ENCODE measurements around the gene ZNF469.

The ZNF469 gene

DNA sequence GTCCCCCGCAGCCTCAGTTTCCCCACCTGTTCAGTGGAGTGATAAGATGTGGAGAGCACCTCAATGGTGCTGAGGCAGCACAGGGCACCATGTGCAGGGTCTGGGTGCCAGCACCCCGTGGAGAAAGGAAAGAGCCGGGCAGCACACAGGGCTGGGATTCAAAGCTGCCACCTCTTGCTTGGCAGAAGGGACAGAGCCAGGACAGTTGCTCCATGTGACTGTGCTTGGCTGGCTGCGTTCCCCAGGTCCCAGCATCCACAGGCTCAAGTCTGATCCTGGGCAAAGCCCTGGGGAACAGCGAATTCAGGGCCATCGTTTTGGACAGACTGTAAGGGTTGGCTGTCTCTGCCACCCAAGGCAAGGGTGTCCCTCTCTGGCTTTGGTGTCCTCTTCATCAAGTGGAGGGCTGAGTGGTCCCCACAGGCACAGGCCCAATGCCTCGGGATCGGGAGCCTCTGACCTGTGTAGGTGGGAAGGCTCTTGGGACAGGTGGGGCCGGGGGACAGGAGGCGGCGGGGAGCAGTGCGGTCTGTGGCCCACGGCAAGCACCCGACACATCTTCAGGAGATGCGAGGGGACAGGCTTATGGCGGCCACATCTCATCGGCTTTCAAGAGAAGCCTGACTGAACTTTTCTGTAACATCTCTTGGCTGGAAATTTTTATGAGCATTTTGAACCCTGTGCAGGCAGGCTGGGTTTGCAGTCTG lies 8.5 kb downstream of the ZNF469 start:
- DNase-seq (ENCODE audit: low read depth in 2 of 2) = no peak

- no peak for DNase-seq (ENCODE audit: low read depth in 2 of 2)
Observed at GRCh38 chr16:88392111-88392510, 9.4 kb downstream of the ZNF469 start.

DNA sequence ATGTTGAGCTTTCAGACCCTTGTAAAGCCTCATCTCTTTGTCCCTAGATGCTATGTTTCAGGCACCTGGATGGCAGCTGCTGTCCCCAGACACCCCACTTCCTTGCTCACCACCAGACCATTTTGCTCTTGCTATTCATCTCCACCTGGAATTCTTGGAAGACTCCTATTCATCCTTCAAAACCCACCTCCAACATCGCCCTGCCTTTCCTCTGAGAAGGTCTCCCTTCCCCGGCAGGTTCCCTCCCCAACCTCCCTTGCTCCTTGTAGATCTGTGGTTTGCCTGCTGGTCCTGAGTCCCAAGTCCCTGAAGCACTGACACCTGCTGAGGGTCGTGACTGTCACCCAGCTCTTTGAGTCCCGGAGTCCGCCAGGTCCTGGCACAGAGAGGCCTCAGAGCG lies 9.9 kb downstream of the ZNF469 start:
- DNase-seq (ENCODE audit: low read depth in 2 of 2) = no peak

DNA sequence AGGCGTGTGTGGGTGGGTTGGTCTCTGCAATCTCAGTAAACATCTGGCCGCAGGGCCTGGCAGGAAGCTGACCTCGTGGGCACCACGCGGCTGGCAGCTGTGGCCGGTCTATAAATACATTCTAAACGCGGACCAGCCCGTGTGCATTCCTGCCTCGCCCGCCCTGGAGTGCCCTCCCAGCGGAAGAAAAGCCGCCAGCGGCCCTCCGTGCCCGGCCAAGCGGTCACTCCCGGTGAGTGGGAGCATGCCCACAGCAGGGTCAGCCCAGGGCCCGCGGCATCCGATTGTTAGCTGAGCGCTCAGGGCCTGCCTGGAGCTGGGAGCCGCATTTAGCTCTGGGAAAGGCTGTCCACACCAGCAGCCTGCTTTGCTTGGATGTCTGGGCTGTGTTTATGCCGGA lies 10.3 kb downstream of the ZNF469 start:
- no peak for DNase-seq (ENCODE audit: low read depth in 2 of 2)

DNA sequence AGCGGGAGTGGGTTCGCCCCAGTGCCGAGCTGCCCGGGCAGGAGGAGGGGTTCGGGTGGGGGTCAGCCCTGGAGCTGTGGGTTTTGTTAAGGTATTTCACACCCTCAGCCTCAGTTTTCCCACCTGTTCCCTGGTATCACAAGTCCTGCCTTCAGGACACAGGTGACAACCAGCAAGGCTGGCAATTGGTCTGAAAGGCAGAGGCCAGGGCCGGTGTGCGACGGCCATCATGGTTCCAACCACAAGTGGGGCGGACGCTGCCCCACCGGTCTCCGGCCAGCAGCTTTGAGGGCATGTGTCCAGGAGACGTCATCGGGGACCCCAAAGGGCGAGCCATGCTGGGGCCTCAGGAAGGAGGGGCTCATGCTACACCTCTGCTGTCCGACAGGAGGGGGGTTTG lies 10.8 kb downstream of the ZNF469 start:
- DNase-seq (ENCODE audit: low read depth in 2 of 2) = no peak

- no peak for DNase-seq (ENCODE audit: low read depth in 2 of 2)
Observed at GRCh38 chr16:88394426-88394825, 11.7 kb downstream of the ZNF469 start.

DNA sequence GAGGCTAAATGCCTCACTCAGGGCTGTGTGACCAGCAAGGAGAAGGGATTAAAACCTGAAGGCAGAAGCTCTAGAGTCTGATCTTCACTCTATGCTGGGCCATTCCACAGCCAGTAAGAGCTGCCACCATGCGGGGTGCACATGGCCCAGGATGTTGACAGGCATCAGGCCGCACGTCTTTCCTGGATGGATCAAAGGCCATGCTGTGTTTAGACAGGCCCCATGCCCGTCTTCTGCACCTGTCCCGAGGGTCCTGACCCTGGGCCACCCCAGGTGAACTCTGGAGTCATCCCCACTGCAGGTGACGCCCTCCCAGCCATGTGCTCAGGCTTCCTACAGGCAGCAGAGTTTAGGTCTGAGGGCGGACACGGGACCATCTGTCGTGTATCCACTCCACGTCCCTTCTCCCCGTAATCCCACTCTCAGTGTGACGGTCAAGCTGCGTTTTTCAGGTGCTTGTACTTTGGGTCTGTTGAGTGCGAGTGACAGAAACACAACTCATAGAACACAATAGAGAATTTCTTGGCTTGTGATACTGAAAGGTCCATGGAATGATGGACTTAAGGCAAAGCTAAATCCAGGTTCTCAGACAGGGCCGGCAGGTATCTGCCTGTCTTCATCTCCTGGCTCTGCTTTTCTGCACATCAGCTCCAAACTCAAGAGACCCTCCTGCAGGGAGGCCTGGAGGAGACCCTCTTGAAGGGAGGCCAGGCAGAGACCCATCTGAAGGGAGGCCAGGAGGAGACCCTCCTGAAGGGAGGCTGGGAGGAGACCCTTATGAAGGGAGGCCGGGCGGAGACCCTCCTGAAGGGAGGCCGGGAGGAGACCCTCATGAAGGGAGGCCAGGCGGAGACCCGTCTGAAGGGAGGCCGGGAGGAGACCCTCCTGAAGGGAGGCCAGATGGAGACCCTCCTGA lies 13.2 kb downstream of the ZNF469 start:
- no peak for DNase-seq (ENCODE audit: low read depth in 2 of 2)

DNA sequence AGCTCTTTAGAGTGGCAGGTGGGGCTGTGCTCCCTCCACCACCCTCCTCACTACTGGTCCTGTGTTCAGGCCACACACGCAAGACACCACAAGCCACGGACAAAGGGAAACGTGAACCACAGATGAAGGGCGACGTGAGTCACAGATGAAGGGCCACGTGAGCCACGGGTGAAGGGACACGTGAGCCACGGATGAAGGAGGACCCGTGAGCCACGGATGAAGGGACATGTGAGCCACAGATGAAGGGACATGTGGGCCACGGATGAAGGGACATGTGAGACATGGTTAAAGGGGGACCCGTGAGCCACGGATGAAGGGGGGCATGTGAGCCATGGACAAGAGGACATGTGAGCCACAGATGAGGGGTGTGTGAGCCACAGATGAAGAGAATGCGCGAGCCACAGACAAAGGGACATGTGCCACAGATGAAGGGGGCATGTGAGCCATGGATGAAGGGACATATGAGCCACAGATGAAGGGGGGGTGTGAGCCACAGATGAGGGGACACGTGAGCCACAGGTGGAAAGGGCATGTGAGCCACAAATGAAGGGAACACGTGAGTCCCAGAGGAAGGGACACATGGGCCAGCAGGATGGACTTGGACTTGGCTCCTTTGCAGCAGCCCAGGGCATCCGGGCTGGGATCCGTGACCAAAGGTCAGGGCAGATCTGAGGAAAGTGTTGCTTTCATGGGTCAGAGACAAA lies 15.6 kb downstream of the ZNF469 start:
- no peak for DNase-seq (ENCODE audit: low read depth in 2 of 2)

- no peak for DNase-seq (ENCODE audit: low read depth in 2 of 2)
Observed at GRCh38 chr16:88398874-88399178, 16.1 kb downstream of the ZNF469 start.

DNA sequence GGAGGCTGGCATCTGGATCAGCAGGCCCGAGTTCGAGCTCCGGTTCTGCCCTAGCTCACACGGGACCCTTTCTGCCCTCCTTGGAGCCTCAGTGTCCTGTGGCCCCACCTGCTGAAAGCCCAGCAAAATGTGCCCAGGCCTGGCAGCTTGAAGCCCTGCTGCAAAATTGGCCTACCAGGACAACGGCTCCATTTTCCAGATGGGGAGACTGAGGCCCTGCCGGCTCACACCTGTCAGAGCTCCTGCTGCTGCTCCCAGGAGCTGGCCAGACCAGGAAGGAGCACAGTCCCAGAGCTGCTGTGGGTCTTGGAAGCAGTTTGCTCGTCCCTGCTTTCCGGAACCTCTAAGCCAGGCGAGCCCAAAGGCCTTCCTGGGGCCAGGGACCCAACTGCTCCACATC lies 17.4 kb downstream of the ZNF469 start:
- DNase-seq (ENCODE audit: low read depth in 2 of 2) = no peak

GRCh38 chr16:88401604-88402246 lies 19.0 kb downstream of the ZNF469 start:
- DNase-seq (ENCODE audit: low read depth in 2 of 2) = no peak

DNA sequence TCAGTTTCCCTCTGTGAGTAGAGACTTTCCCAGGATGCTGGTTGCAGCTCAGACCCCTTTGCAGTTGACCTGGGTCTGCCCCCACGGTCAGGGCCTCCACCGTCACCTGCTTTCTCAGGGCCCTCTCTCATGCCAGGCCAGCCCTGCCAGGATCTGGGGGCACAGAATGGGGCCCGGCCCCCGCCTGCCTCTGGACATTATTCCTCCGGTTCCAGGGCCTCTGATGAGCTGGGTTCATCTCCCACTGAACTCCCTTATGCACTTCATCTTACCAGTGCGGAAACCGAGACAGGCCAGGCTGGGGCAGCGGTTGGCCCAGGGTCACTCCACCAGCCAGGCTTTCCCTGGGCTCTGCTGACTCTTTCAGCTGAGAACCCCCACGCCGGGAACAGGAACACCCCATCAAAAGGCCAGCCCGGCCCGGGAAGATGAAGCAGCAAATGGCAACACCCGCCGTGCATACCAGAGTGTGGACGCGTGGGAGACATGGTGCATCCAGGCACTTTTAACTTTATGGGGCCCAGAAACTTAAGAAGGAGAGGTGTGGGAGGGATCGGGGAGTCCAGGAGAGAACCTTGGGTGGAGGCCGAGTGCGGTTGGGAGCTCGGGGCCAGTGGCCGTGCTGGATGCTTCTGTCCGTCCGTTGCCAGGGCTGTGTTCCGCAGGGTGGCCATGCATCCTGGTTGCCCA lies 19.9 kb downstream of the ZNF469 start:
- DNase-seq (ENCODE audit: low read depth in 2 of 2) = no peak

DNA sequence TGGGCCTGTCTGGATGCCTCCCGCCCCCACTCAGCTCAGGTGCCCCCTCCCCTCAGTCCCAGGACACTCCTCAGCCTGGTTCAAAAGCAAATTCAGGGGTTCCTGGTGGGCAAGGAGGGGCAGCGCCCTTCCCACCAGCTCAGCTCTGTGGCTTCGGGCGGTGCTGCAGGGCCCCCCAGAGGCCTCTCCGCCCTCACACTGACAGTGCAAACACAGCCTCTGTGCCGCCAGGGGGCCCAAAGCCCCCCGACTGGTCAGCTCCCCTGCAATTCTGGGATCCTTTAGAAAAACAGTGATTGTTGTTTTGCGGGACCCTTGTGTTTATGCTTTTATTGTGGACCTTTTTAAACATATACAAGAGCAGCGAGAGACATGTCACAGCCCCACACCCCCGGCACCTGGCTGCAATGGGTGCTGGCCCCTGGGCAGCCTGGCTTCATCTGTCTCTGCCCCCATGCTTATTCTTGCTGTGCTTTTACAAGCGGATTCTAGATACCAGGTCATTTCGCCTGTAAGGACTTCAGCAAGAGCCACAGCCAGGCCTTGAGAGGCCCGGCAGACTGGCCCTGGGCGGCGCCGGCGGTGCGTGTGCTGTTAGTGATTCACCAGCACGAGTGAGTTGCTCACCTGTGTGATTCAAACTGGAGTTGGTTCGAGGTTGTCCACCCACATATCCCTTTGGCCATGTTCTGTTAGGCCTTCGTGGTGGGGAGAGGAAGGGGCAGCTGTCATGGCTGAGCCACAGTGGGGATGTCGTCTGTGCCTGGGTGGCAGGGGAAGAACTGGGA lies 21.2 kb downstream of the ZNF469 start:
- no peak for DNase-seq (ENCODE audit: low read depth in 2 of 2)

- DNase-seq (ENCODE audit: low read depth in 2 of 2) = no peak
Observed at GRCh38 chr16:88404769-88405168, 22.0 kb downstream of the ZNF469 start.

- DNase-seq (ENCODE audit: low read depth in 2 of 2) = peak; percentile 47 to 52
Observed at GRCh38 chr16:88405216-88406060, 22.7 kb downstream of the ZNF469 start.

- no peak for DNase-seq (ENCODE audit: low read depth in 2 of 2)
Observed at GRCh38 chr16:88406096-88407041, 23.6 kb downstream of the ZNF469 start.

DNA sequence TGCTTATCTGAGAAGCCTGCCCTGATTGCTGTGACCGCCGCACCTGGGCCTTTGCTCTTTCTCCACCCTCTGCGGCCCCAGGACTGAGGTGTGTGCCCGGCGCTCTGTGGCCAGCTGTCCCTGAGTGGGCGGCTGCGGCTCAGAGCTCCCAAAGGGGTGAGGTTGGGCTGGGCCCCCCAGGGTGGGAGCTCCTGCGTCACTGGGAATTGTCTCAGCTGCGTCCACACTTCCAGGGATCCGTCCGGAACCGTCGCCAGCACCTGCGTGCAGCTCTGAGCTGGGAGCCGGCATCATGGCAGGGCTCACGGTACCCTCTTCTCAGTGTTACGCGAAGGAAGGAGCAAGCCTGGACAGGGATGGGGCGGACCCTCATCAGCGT lies 24.3 kb downstream of the ZNF469 start:
- DNase-seq (ENCODE audit: low read depth in 2 of 2) = no peak

DNA sequence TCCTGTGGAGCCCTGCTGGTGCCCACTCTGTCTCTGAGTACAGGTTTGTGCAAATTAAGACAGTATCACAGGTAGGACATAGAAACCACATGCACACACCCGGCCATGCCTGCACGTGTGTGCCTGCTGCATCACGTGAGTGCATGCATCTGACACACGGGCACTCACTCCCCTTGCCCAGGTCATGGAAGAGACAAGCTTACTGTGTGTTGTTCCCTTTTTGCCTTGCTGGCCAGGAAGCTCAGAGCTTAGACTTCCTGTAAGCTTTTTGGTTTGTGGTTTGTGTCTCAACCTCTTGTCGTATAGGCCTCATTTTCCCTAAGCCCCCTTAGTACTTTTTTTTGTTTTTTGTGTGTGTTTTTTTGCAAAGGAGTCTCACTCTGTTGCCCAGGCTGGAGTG lies 25.0 kb downstream of the ZNF469 start:
- no peak for DNase-seq (ENCODE audit: low read depth in 2 of 2)
